PFSK-1 (cell line): ENCODE measurements around the gene TENT4A.

Experiments
- FOXP2 ChIP-seq: optimal IDR thresholded peaks from 2 replicates; pipeline ENCODE3; 2011; ENCODE audit warnings: borderline replicate concordance, control low read depth, inconsistent platforms; ENCODE audit not compliant: insufficient read depth; ENCODE audit errors: extremely low read length, extremely low read depth
- POLR2AphosphoS5 ChIP-seq: IDR thresholded peaks from 2 replicates; pipeline ENCODE4 v1.6.1; 2012; ENCODE audit warnings: low read depth, mild to moderate bottlenecking, control low read depth, low read length, moderate library complexity
- REST ChIP-seq, 2 experiments: IDR thresholded peaks; 2 replicates each; pipeline versions ENCODE4 v1.6.1 to v1.8.0; 2011 to 2012; ENCODE audit warnings: low read depth in 2 of 2, low read length in 2 of 2, control low read depth in 1 of 2, inconsistent platforms in 1 of 2, mild to moderate bottlenecking in 1 of 2, moderate library complexity in 1 of 2; ENCODE audit not compliant: insufficient read depth in 1 of 2
- SIN3A ChIP-seq: IDR thresholded peaks from 2 replicates; pipeline ENCODE4 v1.6.1; 2012; ENCODE audit warnings: mild to moderate bottlenecking, low read length, moderate library complexity, borderline replicate concordance; ENCODE audit not compliant: insufficient read depth
- TAF1 ChIP-seq: IDR thresholded peaks from 2 replicates; pipeline ENCODE4 v1.6.1; 2012; ENCODE audit warnings: low read length, control low read depth, borderline replicate concordance; ENCODE audit not compliant: insufficient read depth

The TENT4A gene

GRCh38 chr5:6742081-6742758 lies 29.0 kb downstream of the TENT4A start:
- TF ChIP-seq TAF1 (no peak), POLR2AphosphoS5 (no peak), FOXP2 (no peak), REST (IDR thresholded peaks at IDR 0.05; ENCODE audit: insufficient read depth in 1 of 2, low read depth in 2 of 2, low read length in 2 of 2) (no peak), SIN3A (no peak)

- TF ChIP-seq POLR2AphosphoS5 (no peak), TAF1 (no peak), FOXP2 (no peak), SIN3A (no peak), REST (IDR thresholded peaks at IDR 0.05; ENCODE audit: insufficient read depth in 1 of 2, low read depth in 2 of 2, low read length in 2 of 2) (no peak)
Measured at GRCh38 chr5:6743161-6743560, 29.9 kb downstream of the TENT4A start.

GRCh38 chr5:6744841-6745705 lies 31.8 kb downstream of the TENT4A start:
- no peak for TF ChIP-seq FOXP2
- TF ChIP-seq SIN3A, result no peak
- no peak for TF ChIP-seq TAF1
- TF ChIP-seq REST (IDR thresholded peaks at IDR 0.05; ENCODE audit: insufficient read depth in 1 of 2, low read depth in 2 of 2, low read length in 2 of 2), result no peak
- no peak for TF ChIP-seq POLR2AphosphoS5

GRCh38 chr5:6745706-6746222 lies 32.5 kb downstream of the TENT4A start:
- TF ChIP-seq REST (IDR thresholded peaks at IDR 0.05; ENCODE audit: insufficient read depth in 1 of 2, low read depth in 2 of 2, low read length in 2 of 2), result no peak
- no peak for TF ChIP-seq FOXP2
- no peak for TF ChIP-seq POLR2AphosphoS5
- no peak for TF ChIP-seq SIN3A
- no peak for TF ChIP-seq TAF1
